Chondrocyte (in vitro differentiated cells): ENCODE results near the gene KIAA0040. TPM values are rescaled to one million over a fixed set of nuclear protein-coding genes. Genes with fewer than 3 reads are reported as not detected.

ENCODE experiments used
- DNase-seq: peaks from one replicate; pipeline ENCODE4 v3.0.0; 2021; ENCODE audit warnings: mixed read lengths, low spot score
- H3K27ac Mint-ChIP-seq: one replicate; pipeline ENCODE4 v1.8.0; 2021; ENCODE audit warnings: mild to moderate bottlenecking, moderate library complexity, mixed read lengths; ENCODE audit not compliant: unreplicated experiment
- H3K27me3 Mint-ChIP-seq: 2 replicates; pipeline ENCODE4 v1.8.0; 2021; ENCODE audit warnings: low read depth, mixed read lengths
- H3K36me3 Mint-ChIP-seq: 2 replicates; pipeline ENCODE4 v1.8.0; 2021; ENCODE audit warnings: low read depth, mixed read lengths
- H3K4me1 Mint-ChIP-seq: 2 replicates; pipeline ENCODE4 v1.8.0; 2021; ENCODE audit warnings: low read depth, mild to moderate bottlenecking, mixed read lengths
- H3K4me3 Mint-ChIP-seq: one replicate; pipeline ENCODE4 v1.8.0; 2021; ENCODE audit warnings: mild to moderate bottlenecking, moderate library complexity, mixed read lengths; ENCODE audit not compliant: unreplicated experiment
- H3K9me3 Mint-ChIP-seq: 2 replicates; pipeline ENCODE4 v1.8.0; 2021; ENCODE audit warnings: low read depth, mixed read lengths
- CTCF ChIP-seq: fragments of 200-600 bp; sonication (generic); IDR thresholded peaks from 2 replicates; pipeline ENCODE4 v1.5.0; 2021; ENCODE audit warnings: antibody characterized with exemption, mild to moderate bottlenecking, moderate library complexity
- total RNA-seq: library from RNA; stranded (reverse); gene quantifications from 3 replicates; pipeline ENCODE4 v1.2.1, GENCODE V29; 2021

KIAA0040 gene
- total RNA-seq, 1 donor from 2014 or later, result 0.75 TPM

- no peaks in the 10 kb centered on the region for H3K9me3 Mint-ChIP-seq
- no peak overlapping the region for H3K4me3 Mint-ChIP-seq
- no peak overlapping the region for H3K27ac Mint-ChIP-seq
- no peak for DNase-seq
- TF ChIP-seq CTCF, result no peak
- no peaks in the 10 kb centered on the region for H3K36me3 Mint-ChIP-seq
- peaks cover 3% of the 10 kb centered on the region for H3K4me1 Mint-ChIP-seq
- H3K27me3 Mint-ChIP-seq, result peaks cover 8% of the 10 kb centered on the region
These were observed 29.8 kb upstream of the KIAA0040 start for GRCh38 chr1:175222296-175222938.

- Mint-ChIP-seq H3K4me3 (no peak overlapping the region), H3K27ac (no peak overlapping the region), H3K27me3 (peaks cover 6% of the 10 kb centered on the region), H3K4me1 (peaks cover 3% of the 10 kb centered on the region), H3K9me3 (no peaks in the 10 kb centered on the region), H3K36me3 (no peaks in the 10 kb centered on the region)
- no peak for TF ChIP-seq CTCF
- no peak for DNase-seq
These were observed 29.1 kb upstream of the KIAA0040 start for GRCh38 chr1:175221557-175222175.

DNA sequence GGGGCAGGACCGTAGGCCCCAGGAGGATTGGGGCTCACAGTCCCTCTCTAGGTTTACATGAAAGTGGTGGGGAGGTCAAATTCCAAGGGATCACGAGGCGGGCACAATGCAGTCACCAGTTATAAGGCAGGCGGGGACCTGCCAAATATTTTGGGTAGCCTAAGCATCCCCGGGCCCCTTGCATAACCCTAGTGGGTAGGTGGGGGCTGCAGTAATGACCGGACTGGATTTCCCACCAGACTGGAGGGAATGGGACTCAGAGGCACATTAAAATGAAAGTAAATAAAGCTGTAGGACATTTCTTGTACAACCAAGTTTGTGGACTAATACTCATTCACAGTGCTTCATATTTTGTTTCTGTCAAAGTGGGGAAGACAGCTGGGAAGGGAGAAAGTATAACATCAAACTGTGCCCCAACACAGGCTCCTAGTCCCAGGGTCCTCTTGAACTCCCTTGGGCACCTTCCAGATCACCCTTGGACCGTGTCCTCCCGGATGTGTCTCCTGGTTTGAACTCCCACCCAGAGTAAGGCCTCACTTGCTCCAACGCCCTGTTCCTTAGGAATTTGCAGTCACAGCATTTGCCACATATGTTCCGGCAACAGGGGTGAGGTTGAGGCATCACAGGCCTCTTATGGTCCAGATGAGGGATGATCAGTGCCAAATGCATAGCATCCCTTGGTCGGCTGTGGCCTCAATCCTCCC is 28.4 kb upstream of the KIAA0040 start:
- TF ChIP-seq CTCF, result no peak
- Mint-ChIP-seq H3K4me1 (peaks cover 3% of the 10 kb centered on the region), H3K36me3 (no peaks in the 10 kb centered on the region), H3K9me3 (no peaks in the 10 kb centered on the region), H3K27me3 (peaks cover 6% of the 10 kb centered on the region), H3K4me3 (no peak overlapping the region), H3K27ac (no peak overlapping the region)
- DNase-seq, result no peak

DNA sequence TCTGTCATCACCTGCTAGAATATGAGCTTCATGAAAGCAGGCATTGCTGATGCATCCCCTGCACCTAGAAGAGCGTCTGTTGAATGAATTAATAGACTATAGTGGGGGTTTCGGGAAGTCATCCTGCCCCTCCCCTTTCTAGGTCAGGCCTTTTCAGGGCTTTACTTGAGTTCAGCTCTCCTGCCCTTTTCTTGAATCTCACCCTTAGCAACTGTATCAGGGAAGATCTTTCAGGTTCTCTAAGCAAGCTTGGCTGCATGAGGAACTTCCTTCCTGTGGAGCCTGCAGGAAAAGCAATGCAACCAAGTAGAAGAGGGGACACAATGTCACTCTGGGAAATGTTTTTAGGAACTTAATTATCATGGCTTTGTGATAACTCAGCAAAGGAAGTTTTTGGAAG is 27.2 kb upstream of the KIAA0040 start:
- DNase-seq, result no peak
- peaks cover 3% of the 10 kb centered on the region for H3K4me1 Mint-ChIP-seq
- H3K36me3 Mint-ChIP-seq, result no peaks in the 10 kb centered on the region
- TF ChIP-seq CTCF, result no peak
- H3K27ac Mint-ChIP-seq, result no peak overlapping the region
- H3K27me3 Mint-ChIP-seq, result peaks cover 6% of the 10 kb centered on the region
- no peaks in the 10 kb centered on the region for H3K9me3 Mint-ChIP-seq
- H3K4me3 Mint-ChIP-seq, result no peak overlapping the region

GRCh38 chr1:175218786-175219434 is 26.3 kb upstream of the KIAA0040 start:
- no peak for TF ChIP-seq CTCF
- Mint-ChIP-seq H3K27ac (no peak overlapping the region), H3K4me3 (no peak overlapping the region), H3K36me3 (no peaks in the 10 kb centered on the region), H3K27me3 (peaks cover 6% of the 10 kb centered on the region), H3K9me3 (peaks cover 6% of the 10 kb centered on the region), H3K4me1 (peaks cover 3% of the 10 kb centered on the region)
- no peak for DNase-seq
